Neural crest cell (in vitro differentiated cells): ENCODE results near the gene TNS3. TPM values are rescaled to one million over a fixed set of nuclear protein-coding genes. Genes with fewer than 3 reads are reported as not detected.

Experiments
- DNase-seq: peaks from one replicate; pipeline ENCODE4 v3.0.0; 2021; ENCODE audit warnings: low read depth, mixed read lengths, low spot score
- H3K27ac Mint-ChIP-seq: one replicate; pipeline ENCODE4 v1.8.0; 2021; ENCODE audit warnings: mild to moderate bottlenecking, mixed read lengths; ENCODE audit not compliant: unreplicated experiment
- H3K27me3 Mint-ChIP-seq: 2 replicates; pipeline ENCODE4 v1.8.0; 2021; ENCODE audit warnings: low read depth, mild to moderate bottlenecking, mixed read lengths
- H3K36me3 Mint-ChIP-seq: 2 replicates; pipeline ENCODE4 v1.8.0; 2021; ENCODE audit warnings: low read depth, mild to moderate bottlenecking, mixed read lengths
- H3K4me1 Mint-ChIP-seq: 2 replicates; pipeline ENCODE4 v1.8.0; 2021; ENCODE audit warnings: mixed read lengths
- H3K4me3 Mint-ChIP-seq: one replicate; pipeline ENCODE4 v1.8.0; 2021; ENCODE audit warnings: mild to moderate bottlenecking, mixed read lengths
- H3K9me3 Mint-ChIP-seq: 2 replicates; pipeline ENCODE4 v1.8.0; 2021; ENCODE audit warnings: mixed read lengths
- CTCF ChIP-seq: fragments of 200-600 bp; sonication (generic); conservative IDR thresholded peaks from 2 replicates; pipeline ENCODE4 v1.5.0; 2021; ENCODE audit warnings: antibody characterized with exemption, mild to moderate bottlenecking
- total RNA-seq: library from RNA; stranded (reverse); gene quantifications from 2 replicates; pipeline ENCODE4 v1.2.1, GENCODE V29; 2021

Gene TNS3
- total RNA-seq, 1 donor from 2014 or later, result 26.4 TPM

- no peaks in the 10 kb centered on the region for H3K27me3 Mint-ChIP-seq
- DNase-seq, result no peak
- no peaks in the 10 kb centered on the region for H3K36me3 Mint-ChIP-seq
- H3K27ac Mint-ChIP-seq, result no peak overlapping the region
- H3K4me3 Mint-ChIP-seq, result no peak overlapping the region
- H3K4me1 Mint-ChIP-seq, result peaks cover 4% of the 10 kb centered on the region
- peaks cover 3% of the 10 kb centered on the region for H3K9me3 Mint-ChIP-seq
- no peak for TF ChIP-seq CTCF
Observed at GRCh38 chr7:47601119-47601880, 19.4 kb upstream of the TNS3 start.

GRCh38 chr7:47600199-47601118, 18.5 kb upstream of the TNS3 start:
- Mint-ChIP-seq H3K4me1 (peaks cover 4% of the 10 kb centered on the region), H3K27me3 (no peaks in the 10 kb centered on the region), H3K36me3 (no peaks in the 10 kb centered on the region), H3K27ac (no peak overlapping the region), H3K9me3 (peaks cover 3% of the 10 kb centered on the region), H3K4me3 (no peak overlapping the region)
- DNase-seq, result no peak
- no peak for TF ChIP-seq CTCF

GRCh38 chr7:47597379-47597778, 15.5 kb upstream of the TNS3 start:
- no peaks in the 10 kb centered on the region for H3K9me3 Mint-ChIP-seq
- H3K36me3 Mint-ChIP-seq, result no peaks in the 10 kb centered on the region
- H3K27ac Mint-ChIP-seq, result no peak overlapping the region
- no peak for TF ChIP-seq CTCF
- no peak for DNase-seq
- H3K27me3 Mint-ChIP-seq, result no peaks in the 10 kb centered on the region
- H3K4me1 Mint-ChIP-seq, result peaks cover 7% of the 10 kb centered on the region
- no peak overlapping the region for H3K4me3 Mint-ChIP-seq

GRCh38 chr7:47596502-47597202, 14.7 kb upstream of the TNS3 start:
- DNase-seq, result no peak
- H3K9me3 Mint-ChIP-seq, result no peaks in the 10 kb centered on the region
- no peak overlapping the region for H3K27ac Mint-ChIP-seq
- peaks cover 10% of the 10 kb centered on the region for H3K4me1 Mint-ChIP-seq
- no peaks in the 10 kb centered on the region for H3K27me3 Mint-ChIP-seq
- TF ChIP-seq CTCF, result no peak
- H3K4me3 Mint-ChIP-seq, result no peak overlapping the region
- H3K36me3 Mint-ChIP-seq, result no peaks in the 10 kb centered on the region

- Mint-ChIP-seq H3K27me3 (no peaks in the 10 kb centered on the region), H3K4me3 (no peak overlapping the region), H3K9me3 (no peaks in the 10 kb centered on the region), H3K36me3 (no peaks in the 10 kb centered on the region), H3K4me1 (peaks cover 9% of the 10 kb centered on the region), H3K27ac (no peak overlapping the region)
- DNase-seq, result no peak
- TF ChIP-seq CTCF, result no peak
Observed at GRCh38 chr7:47594406-47594805, 12.5 kb upstream of the TNS3 start.
